K562 (cell line): ENCODE data around the gene MANEAL. TPM values are rescaled to one million over a fixed set of nuclear protein-coding genes. Genes with fewer than 3 reads are reported as not detected.
A peak's percentile ranks its signal among the peaks of the same experiment; 100 is the strongest.

Experiments used
- BACH1 ChIP-seq: fragments of 200-800 bp; sonication (Bioruptor generic); IDR thresholded peaks from 2 replicates; pipeline ENCODE4 v1.6.1; 2016; ENCODE audit warnings: missing genetic modification characterization, missing compliant biosample characterization
- GABPA ChIP-seq: fragments of 200-800 bp; sonication (Bioruptor generic); conservative IDR thresholded peaks from 2 replicates; pipeline ENCODE4 v1.6.1; 2016; ENCODE audit warnings: low read depth, missing genetic modification characterization, missing compliant biosample characterization
- HDAC3 ChIP-seq: fragments of 450-650 bp; IDR thresholded peaks from 2 replicates; pipeline ENCODE4 v1.6.1; 2018; ENCODE audit warnings: borderline replicate concordance, mild to moderate bottlenecking, moderate library complexity; ENCODE audit not compliant: partially characterized antibody
- KHSRP ChIP-seq: fragments of 450-650 bp; IDR thresholded peaks from 2 replicates; pipeline ENCODE4 v1.6.1; 2017
- MLX ChIP-seq, 2 experiments: fragments of 450-650 bp in 1 of 2; sonication (generic) in 1 of 2; formaldehyde crosslinking; conservative IDR thresholded peaks; 2 replicates each; pipeline versions ENCODE4 v1.4.0 to v1.8.1; 2020 to 2022; ENCODE audit warnings: mild to moderate bottlenecking in 1 of 2, missing genetic modification reagents in 1 of 2
- NFXL1 ChIP-seq: fragments of 450-650 bp; formaldehyde crosslinking; IDR thresholded peaks from 2 replicates; pipeline ENCODE4 v1.4.0; 2021; ENCODE audit warnings: mild to moderate bottlenecking
- PATZ1 ChIP-seq: fragments of 250-450 bp; sonication (Bioruptor Pico); IDR thresholded peaks from 2 replicates; pipeline ENCODE4 v1.5.0; 2020; ENCODE audit warnings: mild to moderate bottlenecking, borderline replicate concordance
- PHTF2 ChIP-seq: fragments of 250-450 bp; sonication (Bioruptor Pico); IDR thresholded peaks from 2 replicates; pipeline ENCODE4 v1.5.0; 2021; ENCODE audit warnings: mild to moderate bottlenecking
- RBM39 ChIP-seq: fragments of 200-400 bp; formaldehyde crosslinking; optimal IDR thresholded peaks from 2 replicates; pipeline ENCODE3; 2018; ENCODE audit warnings: low read depth, low read length
- SAFB ChIP-seq: fragments of 200-400 bp; formaldehyde crosslinking; IDR thresholded peaks from 2 replicates; pipeline ENCODE4 v1.6.1; 2017; ENCODE audit warnings: low read depth, low read length, borderline replicate concordance
- SP2 ChIP-seq: IDR thresholded peaks from 2 replicates; pipeline ENCODE4 v1.6.1; 2011; ENCODE audit warnings: mild to moderate bottlenecking, low read depth, low read length, moderate library complexity; ENCODE audit not compliant: poor library complexity, severe bottlenecking; ENCODE audit errors: extremely low read depth
- SRSF9 ChIP-seq: fragments of 200-400 bp; formaldehyde crosslinking; IDR thresholded peaks from 2 replicates; pipeline ENCODE4 v1.6.1; 2017; ENCODE audit warnings: low read depth, low read length, borderline replicate concordance
- STAT5A ChIP-seq: IDR thresholded peaks from 2 replicates; pipeline ENCODE4 v1.6.1; 2012; ENCODE audit warnings: low read length, inconsistent platforms, borderline replicate concordance
- TCF3 ChIP-seq: sonication (generic); formaldehyde crosslinking; IDR thresholded peaks from 2 replicates; pipeline ENCODE4 v1.4.0; 2020; ENCODE audit warnings: mild to moderate bottlenecking, missing genetic modification reagents
- THAP7 ChIP-seq: fragments of 250-450 bp; sonication (Bioruptor Pico); IDR thresholded peaks from 2 replicates; pipeline ENCODE4 v1.5.0; 2021
- ZBTB9 ChIP-seq: fragments of 450-650 bp; formaldehyde crosslinking; IDR thresholded peaks from 2 replicates; pipeline ENCODE4 v1.4.0; 2020; ENCODE audit warnings: mild to moderate bottlenecking, moderate library complexity
- ZC3H11A ChIP-seq: IDR thresholded peaks from 2 replicates; pipeline ENCODE4 v1.6.1; 2012; ENCODE audit warnings: low read depth, low read length, improper control_type of control experiment
- ZMIZ1 ChIP-seq, 2 experiments: fragments of 150-350 bp in 1 of 2; IDR thresholded peaks; 2 replicates each; pipeline ENCODE4 v1.6.1; 2012 to 2016; ENCODE audit warnings: low read depth in 2 of 2, low read length in 2 of 2, mild to moderate bottlenecking in 1 of 2, moderate library complexity in 1 of 2
- ZNF551 ChIP-seq: fragments of 250-450 bp; sonication (Bioruptor Pico); IDR thresholded peaks from 2 replicates; pipeline ENCODE4 v1.5.0; 2021; ENCODE audit warnings: mild to moderate bottlenecking, moderate library complexity
- polyA plus RNA-seq, 8 experiments: library from polyadenylated mRNA; depleted of rRNA in 4 of 8; stranded (reverse) in 5 of 8; unstranded in 3 of 8; fragments of >200 nt; fragmentation: Nextera tagmentation in 2 of 8; fragmentation: Illumina TruSeq in 1 of 8; extraction: Ambion mirVana in 2 of 8; extraction: Trizol in 1 of 8; gene quantifications; 2 replicates each; pipeline versions ENCODE4 v1.2.1 to v1.2.3, GENCODE V29; 2011 to 2014; ENCODE audit warnings: inconsistent platforms in 1 of 8, missing spikeins in 1 of 8
- total RNA-seq, 7 experiments: library from RNA; depleted of rRNA in 6 of 7; stranded (reverse); fragments of >200 nt in 6 of 7; fragmentation: Illumina TruSeq in 2 of 7; extraction: Trizol in 2 of 7; gene quantifications; 2 replicates each; pipeline versions ENCODE4 v1.2.1 to v1.2.3, GENCODE V29; 2011 to 2021; ENCODE audit warnings: low replicate concordance in 1 of 7

The MANEAL gene
- total and polyA plus RNA-seq, 9 of the 15 experiments (the other 6 are each of a cell fraction or from before 2014, with no cell fraction given), result 0.37 to 3.2 (median 1.2) TPM

GRCh38 chr1:37795340-37796125, 1.9 kb downstream of the MANEAL start (continued):
- TF ChIP-seq ZBTB9 (CRISPR knock-in tag) (no peak), NFXL1 (CRISPR knock-in tag) (no peak; the same call in 1 of the 2 replicates), ZNF551 (CRISPR knock-in tag) (no peak), STAT5A (no peak), TCF3 (CRISPR knock-in tag) (no peak), ZC3H11A (no peak), PATZ1 (CRISPR knock-in tag) (no peak), THAP7 (no peak), PHTF2 (CRISPR knock-in tag) (no peak), ZMIZ1 (IDR thresholded peaks at IDR 0.05; ENCODE audit: low read depth in 2 of 2, low read length in 2 of 2) (no peak), SRSF9 (no peak), MLX (CRISPR knock-in tag; conservative IDR thresholded peaks at IDR 0.05) (peak in 1 of 2 experiments; percentile 88; a peak in 1 of 4 replicates), BACH1 (tag) (no peak), KHSRP (no peak), HDAC3 (no peak), GABPA (tag) (peak; percentile 65), SP2 (no peak), RBM39 (no peak), SAFB (no peak)
